Calu3 (cell line): ENCODE data around the gene GOLT1A. TPM values are rescaled to one million over a fixed set of nuclear protein-coding genes. Genes with fewer than 3 reads are reported as not detected.

Source experiments
- BruUV-seq: library from RNA; stranded (reverse); fragments of 400-500 nt; replicated peaks from 2 replicates; lab custom pipeline; 2021; lab: Mats Ljungman, UMichigan
- CTCF ChIA-PET: fragments of 300-600 bp; sonication (Branson Sonifier 250); formaldehyde crosslinking; loops from one replicate; lab custom pipeline; 2022; ENCODE audit warnings: antibody characterized with exemption; lab: Charles Lee
- DNase-seq: peaks from one replicate; pipeline ENCODE4 v3.0.0; 2022
- H3K27ac Mint-ChIP-seq: one replicate; pipeline ENCODE4 v1.8.0; 2022; ENCODE audit warnings: mixed read lengths; ENCODE audit not compliant: unreplicated experiment
- H3K27me3 Mint-ChIP-seq: one replicate; pipeline ENCODE4 v1.8.0; 2022; ENCODE audit warnings: mixed read lengths; ENCODE audit not compliant: unreplicated experiment
- H3K36me3 Mint-ChIP-seq: one replicate; pipeline ENCODE4 v1.8.0; 2022; ENCODE audit warnings: mild to moderate bottlenecking, moderate library complexity, mixed read lengths; ENCODE audit not compliant: insufficient read depth, unreplicated experiment
- H3K4me1 Mint-ChIP-seq: one replicate; pipeline ENCODE4 v1.8.0; 2022; ENCODE audit warnings: mild to moderate bottlenecking, low read depth, mixed read lengths; ENCODE audit not compliant: unreplicated experiment
- H3K4me3 Mint-ChIP-seq: one replicate; pipeline ENCODE4 v1.8.0; 2022; ENCODE audit warnings: mild to moderate bottlenecking, low read depth, moderate library complexity, mixed read lengths; ENCODE audit not compliant: unreplicated experiment
- H3K9me3 Mint-ChIP-seq: one replicate; pipeline ENCODE4 v1.8.0; 2022; ENCODE audit warnings: low read depth, mixed read lengths; ENCODE audit not compliant: unreplicated experiment
- CTCF ChIP-seq: fragments of 200-600 bp; IDR thresholded peaks from one replicate; pipeline ENCODE4 v1.8.0; 2022; ENCODE audit warnings: antibody characterized with exemption; ENCODE audit not compliant: unreplicated experiment
- intact Hi-C: fragments of 100-400 bp; cut with micrococcal nuclease; formaldehyde crosslinking; loops from one replicate; pipeline ENCODE4 v1.10.0; 2022; ENCODE audit not compliant: unreplicated experiment
- total RNA-seq: library from RNA; stranded (reverse); gene quantifications from 2 replicates; pipeline ENCODE4 v1.2.3, GENCODE V29; 2022

Gene GOLT1A
- total RNA-seq, 1 experiment from 2014 or later, result 3.5 TPM

- no peak overlapping the region for H3K27ac Mint-ChIP-seq
- no peaks in the 10 kb centered on the region for H3K9me3 Mint-ChIP-seq
- H3K4me3 Mint-ChIP-seq, result no peak overlapping the region
- no peak for DNase-seq
- no peaks in the 10 kb centered on the region for H3K4me1 Mint-ChIP-seq
- H3K27me3 Mint-ChIP-seq, result no peaks in the 10 kb centered on the region
- TF ChIP-seq CTCF, result no peak
- CTCF ChIA-PET, result interaction anchor here (0.5 to 1.7 kb wide), 6 partner anchors 13 to 656 kb away, joined by 3 to 11 read pairs (median 4); no protein-coding TSS in a partner anchor
- intact Hi-C loops, result no loop called here
- peaks cover 8% of the 10 kb centered on the region for H3K36me3 Mint-ChIP-seq
- no TSS peak for BruUV-seq
Observed at GRCh38 chr1:204174958-204175357, 38.8 kb downstream of the GOLT1A start.

GRCh38 chr1:204172404-204173029 is 41.3 kb downstream of the GOLT1A start:
- CTCF ChIA-PET, result interaction anchor here (1.3 to 3.0 kb wide), 2 partner anchors 16 to 26 kb away, joined by 3 to 12 read pairs; no protein-coding TSS in a partner anchor
- DNase-seq, result no peak

GRCh38 chr1:204171751-204172178 is 42.0 kb downstream of the GOLT1A start:
- Mint-ChIP-seq H3K27me3 (no peaks in the 10 kb centered on the region), H3K4me1 (no peaks in the 10 kb centered on the region), H3K36me3 (peaks cover 8% of the 10 kb centered on the region), H3K9me3 (peaks cover 3% of the 10 kb centered on the region), H3K4me3 (peak overlapping the region; percentile 45), H3K27ac (peak overlapping the region; percentile 84)
- intact Hi-C loops, result no loop called here
- DNase-seq, result peak; percentile 73
- CTCF ChIA-PET, result interaction anchor here (1.3 to 3.0 kb wide), 2 partner anchors 17 to 27 kb away, joined by 3 to 12 read pairs; no protein-coding TSS in a partner anchor
- no peak for TF ChIP-seq CTCF
- BruUV-seq, result no TSS peak

More at GRCh38 chr1:204172404-204173029, 41.3 kb downstream of the GOLT1A start:
- H3K27ac Mint-ChIP-seq, result peak overlapping the region; percentile 84
- H3K36me3 Mint-ChIP-seq, result peaks cover 8% of the 10 kb centered on the region
- BruUV-seq, result no TSS peak
- TF ChIP-seq CTCF, result no peak
- no peak overlapping the region for H3K4me3 Mint-ChIP-seq
- H3K27me3 Mint-ChIP-seq, result no peaks in the 10 kb centered on the region
- intact Hi-C loops, result no loop called here
- peaks cover under 1% of the 10 kb centered on the region for H3K9me3 Mint-ChIP-seq
- H3K4me1 Mint-ChIP-seq, result no peaks in the 10 kb centered on the region

- CTCF ChIA-PET, result interaction anchor here (3.0 kb wide), 1 partner anchor 28 kb away, joined by 12 read pairs; no protein-coding TSS in a partner anchor
- Mint-ChIP-seq H3K36me3 (peaks cover 8% of the 10 kb centered on the region), H3K9me3 (peaks cover 3% of the 10 kb centered on the region), H3K4me1 (no peaks in the 10 kb centered on the region), H3K27ac (peak overlapping the region; percentile 21), H3K27me3 (no peaks in the 10 kb centered on the region), H3K4me3 (no peak overlapping the region)
- no TSS peak for BruUV-seq
- no peak for DNase-seq
- intact Hi-C loops, result no loop called here
- TF ChIP-seq CTCF, result no peak
Observed at GRCh38 chr1:204170494-204171155, 43.2 kb downstream of the GOLT1A start.
